ENCODE results near the gene PDE7B.

DNA sequence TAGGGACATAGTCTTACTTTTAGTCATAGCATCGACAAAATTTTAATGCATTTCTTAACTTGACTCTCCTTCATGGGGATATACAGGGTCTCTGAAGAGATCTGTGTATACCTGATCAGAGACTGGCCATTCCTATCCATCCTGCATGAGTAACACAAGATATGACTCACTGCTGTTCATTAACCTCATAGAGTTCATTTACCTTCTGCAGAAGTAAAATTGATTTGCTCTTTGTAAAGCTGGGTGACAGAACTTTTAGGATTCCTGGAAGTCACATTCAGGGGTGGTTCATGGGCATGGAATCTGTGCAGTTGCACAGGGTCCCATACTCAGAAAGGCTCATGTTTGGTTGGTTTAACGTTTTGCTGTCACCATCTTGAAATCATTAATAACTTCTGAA lies 53.2 kb downstream of the PDE7B start:
- TF ChIP-seq CTCF (IDR thresholded peaks at IDR 0.05 in 8 of 11, conservative IDR thresholded peaks at IDR 0.05 in 3 of 11) (no peak), POLR2AphosphoS5 (IDR thresholded peaks at IDR 0.05) (no peak)
